H1 (cell line): ENCODE measurements around the gene ARHGAP24. TPM values are rescaled to one million over a fixed set of nuclear protein-coding genes. Genes with fewer than 3 reads are reported as not detected.

Source experiments
- CTCF ChIA-PET: fragments of 300-600 bp; sonication (Branson Sonifier 250); formaldehyde crosslinking; loops from one replicate; lab custom pipeline; 2021; ENCODE audit not compliant: partially characterized antibody; lab: Charles Lee
- POLR2A ChIA-PET: fragments of 300-600 bp; sonication (Branson Sonifier 250); formaldehyde crosslinking; loops from one replicate; lab custom pipeline; 2021; ENCODE audit warnings: inconsistent platforms; ENCODE audit not compliant: partially characterized antibody; lab: Charles Lee
- DNase-seq, 2 experiments: peaks; one replicate each; pipeline versions ENCODE4 v3.0.0 to v3.0.0-alpha.2; 2010 to 2022; ENCODE audit warnings: low spot score in 2 of 2, low read depth in 1 of 2, mixed read lengths in 1 of 2
- FAIRE-seq: peaks from 2 replicates; lab custom pipeline; 2011; peaks lifted over from hg19 to GRCh38; lab: Jason Lieb, UNC
- H2AFZ ChIP-seq: 2 replicates; pipeline ENCODE4 v1.8.1; 2012; ENCODE audit warnings: low read length, inconsistent platforms
- H2AK5ac ChIP-seq: 2 replicates; pipeline ENCODE4 v1.6.1; 2013; ENCODE audit warnings: low read depth, low read length
- H2BK120ac ChIP-seq: replicated peaks from 2 replicates; pipeline ENCODE3; 2013; ENCODE audit warnings: low read depth, low read length, inconsistent platforms
- H2BK12ac ChIP-seq: 2 replicates; pipeline ENCODE4 v1.6.1; 2013; ENCODE audit warnings: low read depth, low read length
- H2BK15ac ChIP-seq: 2 replicates; pipeline ENCODE4 v1.6.1; 2013; ENCODE audit warnings: low read length
- H2BK20ac ChIP-seq: 2 replicates; pipeline ENCODE4 v1.6.1; 2013; ENCODE audit warnings: low read length
- H2BK5ac ChIP-seq: 2 replicates; pipeline ENCODE4 v1.6.1; 2013; ENCODE audit warnings: low read depth, low read length
- H3K14ac ChIP-seq: 2 replicates; pipeline ENCODE4 v1.6.1; 2013; ENCODE audit warnings: inconsistent platforms; ENCODE audit not compliant: insufficient read length
- H3K18ac ChIP-seq: 2 replicates; pipeline ENCODE4 v1.6.1; 2013; ENCODE audit warnings: low read length; ENCODE audit errors: extremely low read depth
- H3K23ac ChIP-seq: 2 replicates; pipeline ENCODE4 v1.6.1; 2013; ENCODE audit warnings: inconsistent platforms; ENCODE audit not compliant: insufficient read length
- H3K23me2 ChIP-seq: 2 replicates; pipeline ENCODE4 v1.6.1; 2013; ENCODE audit warnings: low read depth, low read length
- H3K27ac ChIP-seq: 2 replicates; pipeline ENCODE4 v1.6.1; 2011; ENCODE audit warnings: low read depth, low read length, inconsistent platforms
- H3K27me3 ChIP-seq, 4 experiments: replicated peaks in 1 of 4; 1 replicate in 1 of 4; 2 replicates in 3 of 4; pipeline versions ENCODE4 v1.6.1 to v1.8.1; 2011 to 2013; ENCODE audit warnings: low read length in 3 of 4, mild to moderate bottlenecking in 3 of 4, inconsistent platforms in 2 of 4, mixed read lengths in 2 of 4, moderate library complexity in 1 of 4; ENCODE audit not compliant: control insufficient read depth in 3 of 4, insufficient read depth in 3 of 4; ENCODE audit errors: extremely low read depth in 1 of 4
- H3K36me3 ChIP-seq, 4 experiments: 2 replicates each; pipeline versions ENCODE4 v1.6.1 to v1.8.1; 2011 to 2013; ENCODE audit warnings: mild to moderate bottlenecking in 4 of 4, low read length in 3 of 4, moderate library complexity in 2 of 4, control low read depth in 1 of 4, inconsistent platforms in 1 of 4; ENCODE audit not compliant: insufficient read depth in 4 of 4, control insufficient read depth in 2 of 4
- H3K4ac ChIP-seq: replicated peaks from 2 replicates; pipeline ENCODE3; 2013; ENCODE audit warnings: low read length, low read depth, mixed read lengths, inconsistent platforms; ENCODE audit not compliant: insufficient read length
- H3K4me1 ChIP-seq, 4 experiments: replicated peaks in 1 of 4; 1 replicate in 1 of 4; 2 replicates in 3 of 4; pipeline versions ENCODE4 v1.6.1 to v1.8.1; 2011 to 2013; ENCODE audit warnings: low read length in 3 of 4, inconsistent platforms in 2 of 4, mixed read lengths in 1 of 4; ENCODE audit not compliant: insufficient read depth in 4 of 4, control insufficient read depth in 3 of 4
- H3K4me2 ChIP-seq, 2 experiments: 2 replicates each; pipeline versions ENCODE4 v1.6.1 to v1.8.1; 2011 to 2013; ENCODE audit warnings: low read depth in 2 of 2, low read length in 2 of 2, control low read depth in 1 of 2, inconsistent platforms in 1 of 2, mild to moderate bottlenecking in 1 of 2; ENCODE audit not compliant: insufficient read depth in 1 of 2
- H3K4me3 ChIP-seq, 4 experiments: fragments of 200-600, 300-600 bp in 1 of 4; sonication (generic), shearing (Covaris generic), sonication (Bioruptor Twin) in 1 of 4; 2 replicates each; pipeline versions ENCODE4 v1.5.1 to v1.8.1; 2011 to 2016; ENCODE audit warnings: low read length in 4 of 4, low read depth in 3 of 4, control low read depth in 2 of 4, inconsistent platforms in 2 of 4, mild to moderate bottlenecking in 2 of 4, mixed read lengths in 1 of 4, moderate library complexity in 1 of 4; ENCODE audit not compliant: insufficient read depth in 2 of 4; ENCODE audit errors: extremely low read depth in 1 of 4
- H3K56ac ChIP-seq: replicated peaks from 2 replicates; pipeline ENCODE3; 2013; ENCODE audit warnings: low read depth, mild to moderate bottlenecking, mixed read lengths, low read length, inconsistent platforms; ENCODE audit not compliant: insufficient read length
- H3K79me1 ChIP-seq: 2 replicates; pipeline ENCODE4 v1.6.1; 2013; ENCODE audit warnings: low read depth, low read length, control low read depth
- H3K79me2 ChIP-seq, 2 experiments: 2 replicates each; pipeline versions ENCODE4 v1.6.1 to v1.8.1; 2012 to 2013; ENCODE audit warnings: low read length in 2 of 2, mild to moderate bottlenecking in 2 of 2, inconsistent platforms in 1 of 2; ENCODE audit not compliant: insufficient read depth in 2 of 2, control insufficient read depth in 1 of 2
- H3K9ac ChIP-seq, 4 experiments: replicated peaks in 1 of 4; 1 replicate in 1 of 4; 2 replicates in 3 of 4; pipeline versions ENCODE4 v1.6.1 to v1.8.1; 2011 to 2013; ENCODE audit warnings: low read depth in 3 of 4, low read length in 3 of 4, control low read depth in 2 of 4, mild to moderate bottlenecking in 2 of 4, moderate library complexity in 2 of 4, inconsistent platforms in 1 of 4; ENCODE audit errors: extremely low read depth in 1 of 4
- H3K9me3 ChIP-seq, 2 experiments: 2 replicates each; pipeline versions ENCODE4 v1.6.1 to v1.8.1; 2012 to 2013; ENCODE audit warnings: mild to moderate bottlenecking in 2 of 2, moderate library complexity in 2 of 2, control low read depth in 1 of 2, inconsistent platforms in 1 of 2, low read depth in 1 of 2, low read length in 1 of 2, mixed read lengths in 1 of 2; ENCODE audit not compliant: insufficient read depth in 2 of 2
- H4K20me1 ChIP-seq, 2 experiments: replicated peaks in 1 of 2; 2 replicates each; pipeline versions ENCODE3 to v1.8.1; 2011 to 2013; ENCODE audit warnings: inconsistent platforms in 2 of 2, low read length in 2 of 2, mild to moderate bottlenecking in 1 of 2; ENCODE audit not compliant: insufficient read depth in 2 of 2, control insufficient read depth in 1 of 2
- H4K5ac ChIP-seq: 2 replicates; pipeline ENCODE4 v1.6.1; 2013; ENCODE audit warnings: low read length, low read depth, mixed read lengths, inconsistent platforms; ENCODE audit not compliant: insufficient read length
- H4K8ac ChIP-seq: 2 replicates; pipeline ENCODE4 v1.8.0; 2013; ENCODE audit warnings: mild to moderate bottlenecking, moderate library complexity, low read length, inconsistent platforms; ENCODE audit not compliant: insufficient read depth; ENCODE audit errors: extremely low read depth
- H4K91ac ChIP-seq: replicated peaks from 2 replicates; pipeline ENCODE3; 2013; ENCODE audit warnings: low read length, mixed read lengths, inconsistent platforms; ENCODE audit not compliant: insufficient read length
- KDM4A ChIP-seq: IDR thresholded peaks from one replicate; pipeline ENCODE4 v1.7.1; 2012; ENCODE audit warnings: low read depth, mild to moderate bottlenecking, moderate library complexity, low read length, inconsistent platforms; ENCODE audit not compliant: severe bottlenecking
- PHF8 ChIP-seq: fragments of 200-600 bp; sonication (generic); conservative IDR thresholded peaks from 2 replicates; pipeline ENCODE4 v1.7.1; 2012; ENCODE audit warnings: low read depth, mild to moderate bottlenecking, inconsistent platforms, low read length, moderate library complexity
- SRF ChIP-seq: IDR thresholded peaks from 2 replicates; pipeline ENCODE4 v1.6.1; 2011; ENCODE audit warnings: mild to moderate bottlenecking, low read depth, low read length, moderate library complexity
- SUZ12 ChIP-seq: fragments of 200-600 bp; sonication (generic); IDR thresholded peaks from 2 replicates; pipeline ENCODE4 v1.6.1; 2012; ENCODE audit warnings: mild to moderate bottlenecking, inconsistent platforms, low read length, moderate library complexity, mixed read lengths
- WGBS, 2 experiments: shearing (Covaris generic) in 1 of 2; methylation state at CpG; one replicate each; pipeline versions ENCODE4 v1.1.6 to v1.1.7; 2013 to 2015; ENCODE audit warnings: low lambda C conversion rate in 2 of 2, mixed read lengths in 2 of 2, inconsistent platforms in 1 of 2, low coverage in 1 of 2, missing lambda C conversion rate in 1 of 2; ENCODE audit not compliant: insufficient replicate concordance in 2 of 2, insufficient coverage in 1 of 2, insufficient read length in 1 of 2; ENCODE audit errors: extremely low coverage in 1 of 2, missing lambda C conversion rate in 1 of 2; 5-methylcytosine and 5-hydroxymethylcytosine counted together
- polyA plus RNA-seq, 7 experiments: library from polyadenylated mRNA; depleted of rRNA in 3 of 7; stranded (reverse) in 5 of 7; unstranded in 2 of 7; fragments of >200 nt in 5 of 7; fragments of 200-250 nt in 2 of 7; gene quantifications; 1 replicate in 5 of 7; 2 replicates in 1 of 7; 4 replicates in 1 of 7; pipeline versions ENCODE4 v1.2.1 to v1.2.3, GENCODE V29; 2011 to 2013; ENCODE audit warnings: missing spikeins in 2 of 7, mixed read lengths in 2 of 7
- total RNA-seq: library from RNA; stranded (reverse); fragmentation: NEBNext Ultra II Directional; extraction: Animal tissue kit (Norgen Biotek cat#: 25700); gene quantifications from 2 replicates; pipeline ENCODE4 v1.2.1, GENCODE V29; 2021

Gene ARHGAP24
- total and polyA plus RNA-seq, 2 of the 8 experiments (the other 6 are each of a cell fraction or from before 2014, with no cell fraction given), result 0.08 to 0.50 TPM

GRCh38 chr4:86001591-86001990, 526.6 kb downstream of the ARHGAP24 start:
- no peak overlapping the region for H2BK12ac ChIP-seq
- CTCF ChIA-PET, result no interaction called here
- no peak overlapping the region for H3K23ac ChIP-seq
- DNase-seq, result no peak
- no peaks in the 10 kb centered on the region for H3K79me2 ChIP-seq
- no peaks in the 10 kb centered on the region for H3K9me3 ChIP-seq
- no peak overlapping the region for H3K18ac ChIP-seq
- no peaks in the 10 kb centered on the region for H3K4me1 ChIP-seq
- H2BK15ac ChIP-seq, result no peak overlapping the region
- FAIRE-seq, result no peak
- H4K91ac ChIP-seq, result no peak overlapping the region
- H3K9ac ChIP-seq, result no peak overlapping the region
- WGBS, 2 experiments, result 87% methylated on average over 2 of the region's 2 CpGs; no CpG with 5 or more reads in 1 of the 2 experiments
- H4K8ac ChIP-seq, result no peak overlapping the region
- no peak overlapping the region for H2BK5ac ChIP-seq
- no peaks in the 10 kb centered on the region for H3K23me2 ChIP-seq
- POLR2A ChIA-PET, result no interaction called here
- H3K4ac ChIP-seq, result no peak overlapping the region
- no peak overlapping the region for H2AK5ac ChIP-seq
- no peak overlapping the region for H3K14ac ChIP-seq
- H3K79me1 ChIP-seq, result no peaks in the 10 kb centered on the region
- H3K36me3 ChIP-seq, result no peaks in the 10 kb centered on the region
- H3K27me3 ChIP-seq, result no peaks in the 10 kb centered on the region
- H3K4me2 ChIP-seq, result no peak overlapping the region
- no peak overlapping the region for H2AFZ ChIP-seq
- H4K20me1 ChIP-seq, result no peaks in the 10 kb centered on the region
- no peak overlapping the region for H2BK20ac ChIP-seq
- H4K5ac ChIP-seq, result no peak overlapping the region
- H3K4me3 ChIP-seq, result no peak overlapping the region
- no peak overlapping the region for H2BK120ac ChIP-seq
- TF ChIP-seq PHF8, result no peak
- TF ChIP-seq SRF, result no peak
- no peak for TF ChIP-seq KDM4A
- no peak for TF ChIP-seq SUZ12
- no peak overlapping the region for H3K27ac ChIP-seq
- H3K56ac ChIP-seq, result no peak overlapping the region
